Activated naive CD4-positive, alpha-beta T cell treated with anti-CD3 and anti-CD28 coated beads for 36 hours (primary cell): ENCODE data around the gene MGAT4A. TPM values are rescaled to one million over a fixed set of nuclear protein-coding genes. Genes with fewer than 3 reads are reported as not detected.

Experiments used
- CTCF ChIA-PET: fragments of 350-600 bp; sonication (Branson Sonifier 250); formaldehyde crosslinking; loops from one replicate; lab custom pipeline; 2021; ENCODE audit warnings: antibody characterized with exemption; lab: Charles Lee
- DNase-seq: peaks from one replicate; pipeline ENCODE4 v3.0.0-alpha.2; 2020
- H3K27ac Mint-ChIP-seq: one replicate; pipeline ENCODE4 v1.8.0; 2021; ENCODE audit warnings: mild to moderate bottlenecking, mixed read lengths
- H3K27me3 Mint-ChIP-seq: one replicate; pipeline ENCODE4 v1.8.0; 2021; ENCODE audit warnings: low read depth, mixed read lengths
- H3K36me3 Mint-ChIP-seq: one replicate; pipeline ENCODE4 v1.8.0; 2021; ENCODE audit warnings: low read depth, mixed read lengths
- H3K4me1 Mint-ChIP-seq: one replicate; pipeline ENCODE4 v1.8.0; 2021; ENCODE audit warnings: low read depth, mixed read lengths
- H3K4me3 Mint-ChIP-seq: one replicate; pipeline ENCODE4 v1.8.0; 2021; ENCODE audit warnings: mild to moderate bottlenecking, moderate library complexity, mixed read lengths
- H3K9me3 Mint-ChIP-seq: one replicate; pipeline ENCODE4 v1.8.0; 2021; ENCODE audit warnings: mixed read lengths
- intact Hi-C: fragments of 100-400 bp; cut with micrococcal nuclease; formaldehyde crosslinking; loops from one replicate; pipeline ENCODE4 v1.15.1; 2023
- total RNA-seq, 2 experiments: library from RNA; stranded (reverse); gene quantifications; one replicate each; pipeline ENCODE4 v1.2.3, GENCODE V29; 2021

Gene MGAT4A
- total RNA-seq, 2 experiments from 2014 or later: 85.5 to 87.5 TPM

GRCh38 chr2:98771721-98772524 is 41.0 kb upstream of the MGAT4A start:
- H3K9me3 Mint-ChIP-seq: no peaks in the 10 kb centered on the region
- peak; percentile 80 for DNase-seq
- H3K36me3 Mint-ChIP-seq: peaks cover 1% of the 10 kb centered on the region
- peaks cover 69% of the 10 kb centered on the region for H3K4me1 Mint-ChIP-seq
- CTCF ChIA-PET: interaction anchor here (0.7 to 1.8 kb wide), 10 partner anchors 12 to 158 kb away, joined by 3 to 12 read pairs (median 4); partner anchors contain the start of gene MGAT4A
- H3K27ac Mint-ChIP-seq: peak overlapping the region; percentile 93
- H3K27me3 Mint-ChIP-seq: no peaks in the 10 kb centered on the region
- intact Hi-C loops: loop anchor here (1.0 to 5.0 kb wide), 10 partner anchors 11 to 325 kb away; partner anchors contain the start of gene MGAT4A
- peak overlapping the region; percentile 92 for H3K4me3 Mint-ChIP-seq

DNA sequence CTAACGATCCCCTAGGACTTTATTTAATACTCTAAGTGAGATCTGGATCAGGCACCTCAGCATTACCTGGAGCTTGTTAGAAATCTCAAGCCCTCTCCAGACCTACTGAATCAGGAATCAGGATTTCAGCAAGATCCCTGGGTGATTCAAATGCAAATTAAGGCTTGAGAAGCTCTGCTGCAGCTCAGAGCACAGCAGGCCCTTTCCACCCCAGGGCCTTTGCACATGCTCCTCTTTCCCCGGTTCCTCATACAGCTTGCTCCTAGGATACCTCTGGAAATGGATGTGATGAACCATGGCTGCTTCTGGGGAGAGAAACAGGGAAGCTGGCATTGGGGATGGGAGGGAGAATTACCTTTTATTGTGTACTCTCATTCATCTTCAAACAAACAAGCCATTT is 40.3 kb upstream of the MGAT4A start:
- CTCF ChIA-PET: interaction anchor here (0.7 to 1.8 kb wide), 10 partner anchors 11 to 157 kb away, joined by 3 to 12 read pairs (median 4); partner anchors contain the start of gene MGAT4A
- Mint-ChIP-seq H3K9me3 (no peaks in the 10 kb centered on the region), H3K27ac (peak overlapping the region; percentile 93), H3K36me3 (peaks cover 3% of the 10 kb centered on the region), H3K4me3 (peak overlapping the region; percentile 92), H3K27me3 (no peaks in the 10 kb centered on the region), H3K4me1 (peaks cover 76% of the 10 kb centered on the region)
- intact Hi-C loops: loop anchor here (1.0 to 5.0 kb wide), 8 partner anchors 10 to 324 kb away; partner anchors contain the start of gene MGAT4A
- no peak for DNase-seq

- peak; percentile 55 for DNase-seq
- CTCF ChIA-PET: interaction anchor here (0.9 to 1.1 kb wide), 2 partner anchors 26 to 39 kb away, joined by 3 read pairs; no protein-coding TSS in a partner anchor
Measured at GRCh38 chr2:98769784-98770183, 38.9 kb upstream of the MGAT4A start.

DNA sequence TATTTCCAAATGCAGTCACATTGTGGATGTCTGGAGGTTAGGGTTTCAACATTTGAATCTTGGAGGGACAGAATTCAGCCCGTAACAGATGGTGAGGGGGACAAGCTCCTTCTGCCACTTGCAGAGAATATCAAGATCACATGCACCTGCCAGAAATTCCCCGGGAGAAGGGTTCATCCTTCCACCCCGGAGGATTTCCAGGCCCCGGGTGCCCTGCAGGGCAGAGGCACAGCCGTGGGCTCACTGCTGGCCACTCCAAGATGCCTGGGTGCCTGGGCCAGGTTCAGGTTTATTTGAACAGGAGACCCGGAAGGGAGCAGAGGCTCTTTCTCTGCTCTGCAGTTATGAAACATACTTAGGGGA is 38.2 kb upstream of the MGAT4A start:
- Mint-ChIP-seq H3K9me3 (no peaks in the 10 kb centered on the region), H3K36me3 (peaks cover 3% of the 10 kb centered on the region), H3K4me1 (peaks cover 82% of the 10 kb centered on the region), H3K4me3 (peak overlapping the region; percentile 33), H3K27ac (peak overlapping the region; percentile 68), H3K27me3 (no peaks in the 10 kb centered on the region)
- intact Hi-C loops: no loop called here
- CTCF ChIA-PET: interaction anchor here (0.9 to 1.0 kb wide), 2 partner anchors 12 to 39 kb away, joined by 3 read pairs; no protein-coding TSS in a partner anchor
- no peak for DNase-seq

More at GRCh38 chr2:98769784-98770183, 38.9 kb upstream of the MGAT4A start:
- intact Hi-C loops: loop anchor here (1.0 to 5.0 kb wide), 7 partner anchors 67 to 322 kb away; partner anchors contain the start of genes COA5 and UNC50
- Mint-ChIP-seq H3K36me3 (peaks cover 3% of the 10 kb centered on the region), H3K4me1 (peaks cover 82% of the 10 kb centered on the region), H3K4me3 (peak overlapping the region; percentile 92), H3K27ac (peak overlapping the region; percentile 93), H3K27me3 (no peaks in the 10 kb centered on the region), H3K9me3 (no peaks in the 10 kb centered on the region)

- Mint-ChIP-seq H3K27me3 (no peaks in the 10 kb centered on the region), H3K27ac (peak overlapping the region; percentile 68), H3K4me3 (peak overlapping the region; percentile 33), H3K36me3 (peaks cover 3% of the 10 kb centered on the region), H3K9me3 (no peaks in the 10 kb centered on the region), H3K4me1 (peaks cover 79% of the 10 kb centered on the region)
- peak; percentile 49 for DNase-seq
- intact Hi-C loops: no loop called here
- CTCF ChIA-PET: interaction anchor here (1.0 kb wide), 2 partner anchors 11 to 119 kb away, joined by 3 read pairs; no protein-coding TSS in a partner anchor
Measured at GRCh38 chr2:98768384-98769113, 37.6 kb upstream of the MGAT4A start.

- Mint-ChIP-seq H3K9me3 (no peaks in the 10 kb centered on the region), H3K27me3 (no peaks in the 10 kb centered on the region), H3K36me3 (peaks cover 1% of the 10 kb centered on the region), H3K27ac (no peak overlapping the region), H3K4me3 (no peak overlapping the region), H3K4me1 (peaks cover 73% of the 10 kb centered on the region)
- intact Hi-C loops: no loop called here
- DNase-seq: no peak
- CTCF ChIA-PET: no interaction called here
Measured at GRCh38 chr2:98764499-98764898, 33.6 kb upstream of the MGAT4A start.

GRCh38 chr2:98763209-98763951 is 32.4 kb upstream of the MGAT4A start:
- no peak for DNase-seq
- Mint-ChIP-seq H3K27me3 (no peaks in the 10 kb centered on the region), H3K36me3 (peaks cover 1% of the 10 kb centered on the region), H3K9me3 (no peaks in the 10 kb centered on the region), H3K4me1 (peaks cover 72% of the 10 kb centered on the region), H3K4me3 (no peak overlapping the region), H3K27ac (no peak overlapping the region)
- CTCF ChIA-PET: interaction anchor here (0.9 kb wide), 1 partner anchor 70 kb away, joined by 4 read pairs; no protein-coding TSS in a partner anchor
- intact Hi-C loops: no loop called here

- CTCF ChIA-PET: interaction anchor here (0.5 kb wide), 1 partner anchor 98 kb away, joined by 3 read pairs; no protein-coding TSS in a partner anchor
- no peak overlapping the region for H3K4me3 Mint-ChIP-seq
- peak overlapping the region; percentile 88 for H3K27ac Mint-ChIP-seq
Measured at GRCh38 chr2:98761909-98762308, 31.0 kb upstream of the MGAT4A start.

DNA sequence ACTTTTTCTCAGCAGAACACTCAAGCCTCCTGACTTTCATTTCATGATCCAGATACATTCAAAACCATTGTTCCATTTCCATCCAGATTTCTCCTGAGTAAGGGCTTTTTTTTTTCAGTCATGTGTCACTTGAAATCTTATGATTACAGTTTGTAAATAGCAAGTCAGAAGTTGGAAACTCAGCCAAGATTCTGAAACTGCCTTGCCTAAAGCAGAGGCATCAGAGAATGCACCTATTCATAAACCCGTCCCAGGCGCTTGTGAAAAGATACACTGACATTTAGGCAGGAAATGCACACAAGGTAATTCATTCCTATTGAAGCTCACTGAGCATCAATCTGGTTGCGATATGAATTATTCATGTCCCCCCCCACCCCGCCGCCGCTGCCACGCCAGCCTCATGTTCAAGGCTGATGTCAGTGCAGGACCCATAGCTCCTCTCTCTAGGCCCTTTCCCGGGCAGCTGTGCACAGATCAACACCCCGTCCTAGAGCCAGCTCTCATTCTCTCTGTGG is 30.4 kb upstream of the MGAT4A start:
- no peaks in the 10 kb centered on the region for H3K27me3 Mint-ChIP-seq
- no peaks in the 10 kb centered on the region for H3K9me3 Mint-ChIP-seq
- peak overlapping the region; percentile 88 for H3K27ac Mint-ChIP-seq
- H3K4me3 Mint-ChIP-seq: peak overlapping the region; percentile 58
- intact Hi-C loops: loop anchor here (1.0 to 2.0 kb wide), 3 partner anchors 10 to 69 kb away; no protein-coding TSS in a partner anchor
- peak; percentile 92 for DNase-seq
- CTCF ChIA-PET: interaction anchor here (0.5 to 0.7 kb wide), 2 partner anchors 60 to 97 kb away, joined by 3 read pairs; no protein-coding TSS in a partner anchor
- peaks cover 65% of the 10 kb centered on the region for H3K4me1 Mint-ChIP-seq
- no peaks in the 10 kb centered on the region for H3K36me3 Mint-ChIP-seq

More at GRCh38 chr2:98761909-98762308, 31.0 kb upstream of the MGAT4A start:
- H3K4me1 Mint-ChIP-seq: peaks cover 70% of the 10 kb centered on the region
- H3K9me3 Mint-ChIP-seq: no peaks in the 10 kb centered on the region
- peaks cover 1% of the 10 kb centered on the region for H3K36me3 Mint-ChIP-seq
- DNase-seq: no peak
- H3K27me3 Mint-ChIP-seq: no peaks in the 10 kb centered on the region
- intact Hi-C loops: loop anchor here (1.0 to 2.0 kb wide), 3 partner anchors 9 to 69 kb away; no protein-coding TSS in a partner anchor

- no peaks in the 10 kb centered on the region for H3K27me3 Mint-ChIP-seq
- intact Hi-C loops: loop anchor here (2.0 kb wide), 1 partner anchor 67 kb away; no protein-coding TSS in a partner anchor
- H3K4me1 Mint-ChIP-seq: peaks cover 58% of the 10 kb centered on the region
- no peaks in the 10 kb centered on the region for H3K9me3 Mint-ChIP-seq
- DNase-seq: no peak
- peak overlapping the region; percentile 43 for H3K27ac Mint-ChIP-seq
- H3K36me3 Mint-ChIP-seq: no peaks in the 10 kb centered on the region
- CTCF ChIA-PET: interaction anchor here (0.6 to 1.2 kb wide), 3 partner anchors 12 to 20 kb away, joined by 3 to 4 read pairs (median 3); no protein-coding TSS in a partner anchor
- H3K4me3 Mint-ChIP-seq: no peak overlapping the region
Measured at GRCh38 chr2:98759827-98760625, 29.1 kb upstream of the MGAT4A start.
